Loucy (cell line): ENCODE data around the gene BNIPL.

ENCODE experiments used
- CTCF ChIP-seq: fragments of 200-600 bp; sonication (generic); conservative IDR thresholded peaks from 2 replicates; pipeline ENCODE4 v1.5.1; 2014; ENCODE audit warnings: mild to moderate bottlenecking, antibody characterized with exemption, low read length
- EZH2phosphoT487 ChIP-seq: fragments of 200-600 bp; IDR thresholded peaks from 2 replicates; pipeline ENCODE4 v1.6.1; 2018; ENCODE audit warnings: antibody characterized with exemption, mild to moderate bottlenecking, moderate library complexity, borderline replicate concordance

DNA sequence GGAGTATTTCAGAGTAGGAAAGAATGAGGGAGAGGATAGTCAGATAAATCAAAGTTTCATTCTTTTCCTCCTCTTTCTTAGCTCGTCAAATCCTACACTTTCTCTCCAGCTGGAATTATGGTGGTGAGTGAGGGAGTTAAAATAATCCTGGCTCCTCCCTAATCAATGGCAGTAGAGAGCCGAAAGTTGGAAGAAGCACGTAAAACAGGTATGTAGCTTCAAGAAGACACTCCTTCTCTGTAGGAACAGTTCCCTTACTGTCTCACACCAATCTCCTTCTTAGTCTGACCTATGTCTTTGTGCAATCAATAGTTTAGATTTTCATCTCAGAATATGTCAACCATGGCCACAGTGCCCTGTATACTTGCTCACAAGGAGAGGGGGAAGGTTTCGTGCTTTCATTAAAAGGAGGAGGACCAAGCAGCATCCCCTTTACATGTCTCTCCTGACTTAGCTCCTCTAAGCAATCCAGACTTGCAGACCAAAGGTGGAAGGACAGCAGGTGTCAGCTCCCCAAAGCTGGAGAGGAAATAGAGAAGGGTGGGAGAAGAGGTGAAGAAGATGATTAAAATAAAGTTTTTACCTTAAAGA, 30.6 kb upstream of the BNIPL start:
- TF ChIP-seq CTCF: no peak
- TF ChIP-seq EZH2phosphoT487: no peak
